Hepatocyte (in vitro differentiated cells): ENCODE results near the gene CDH18.

Source experiments
- CTCF ChIP-seq: fragments of 200-600 bp; sonication (generic); IDR thresholded peaks from 2 replicates; pipeline ENCODE4 v1.5.1; 2016; ENCODE audit warnings: antibody characterized with exemption, mild to moderate bottlenecking; ENCODE audit not compliant: poor library complexity
- EZH2 ChIP-seq: fragments of 200-600 bp; sonication (generic); IDR thresholded peaks from 2 replicates; pipeline ENCODE4 v1.6.1; 2016; ENCODE audit warnings: antibody characterized with exemption, mild to moderate bottlenecking, borderline replicate concordance

DNA sequence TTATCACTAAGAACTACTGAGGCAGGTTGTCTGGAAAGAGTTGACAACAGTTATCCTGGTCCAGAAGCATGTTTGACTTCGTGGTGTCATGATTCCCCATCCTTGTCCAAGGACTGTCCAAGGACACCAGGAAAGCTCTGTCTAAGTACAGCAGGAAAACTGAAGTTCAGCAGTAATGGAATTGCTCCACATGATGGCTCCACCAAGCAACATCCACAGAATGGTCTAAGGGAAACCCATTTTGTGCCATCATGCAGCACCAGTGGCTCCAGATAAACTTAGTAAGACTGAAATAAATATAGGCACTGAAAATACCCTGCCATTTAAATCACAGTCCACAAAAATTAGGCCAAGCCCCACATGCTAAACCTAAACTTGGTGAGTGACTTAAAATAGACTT is 192.8 kb downstream of the CDH18 start:
- TF ChIP-seq EZH2 (no peak), CTCF (peak; percentile 34)
